WTC11 (cell line): ENCODE measurements around the gene ATG9B. TPM values are rescaled to one million over a fixed set of nuclear protein-coding genes. Genes with fewer than 3 reads are reported as not detected.

Source experiments
- ATAC-seq: fragments of 200-7000 bp; cut with Tn5 transposase; 2 replicates; pipeline ENCODE4 v1.10.0; 2021; ENCODE audit warnings: mild to moderate bottlenecking, moderate library complexity
- CTCF ChIA-PET: fragments of 300-600 bp; sonication (Branson Sonifier 250); formaldehyde crosslinking; loops from one replicate; lab custom pipeline; 2021; ENCODE audit warnings: antibody characterized with exemption; lab: Charles Lee
- POLR2A ChIA-PET: fragments of 350-600 bp; sonication (Branson Sonifier 250); formaldehyde crosslinking; loops from one replicate; lab custom pipeline; 2021; ENCODE audit warnings: antibody characterized with exemption; lab: Charles Lee
- DNase-seq: peaks from one replicate; pipeline ENCODE4 v3.0.0; 2021; ENCODE audit warnings: low spot score
- H3K27ac Mint-ChIP-seq: 2 replicates; pipeline ENCODE4 v1.8.0; 2021; ENCODE audit warnings: mixed read lengths
- H3K27me3 Mint-ChIP-seq: 2 replicates; pipeline ENCODE4 v1.8.0; 2021; ENCODE audit warnings: low read depth, mild to moderate bottlenecking, moderate library complexity, mixed read lengths
- H3K36me3 Mint-ChIP-seq: 2 replicates; pipeline ENCODE4 v1.8.0; 2021; ENCODE audit warnings: mixed read lengths
- H3K4me1 Mint-ChIP-seq: 2 replicates; pipeline ENCODE4 v1.8.0; 2022; ENCODE audit warnings: mixed read lengths
- H3K4me3 Mint-ChIP-seq: 2 replicates; pipeline ENCODE4 v1.8.0; 2021; ENCODE audit warnings: mild to moderate bottlenecking, moderate library complexity, mixed read lengths
- H3K9me3 Mint-ChIP-seq: 2 replicates; pipeline ENCODE4 v1.8.0; 2021; ENCODE audit warnings: mixed read lengths
- AR ChIP-seq: fragments of 250-450 bp; sonication (Bioruptor Pico); IDR thresholded peaks from 2 replicates; pipeline ENCODE4 v1.9.0; 2021; ENCODE audit warnings: mild to moderate bottlenecking
- ATF6 ChIP-seq: sonication (generic); formaldehyde crosslinking; IDR thresholded peaks from 2 replicates; pipeline ENCODE4 v1.8.1; 2023; ENCODE audit warnings: mild to moderate bottlenecking, missing genetic modification reagents
- CREB1 ChIP-seq: sonication (generic); formaldehyde crosslinking; IDR thresholded peaks from 2 replicates; pipeline ENCODE4 v1.8.0; 2023; ENCODE audit warnings: mild to moderate bottlenecking, missing genetic modification reagents
- CTCF ChIP-seq: fragments of 200-600 bp; IDR thresholded peaks from 2 replicates; pipeline ENCODE4 v1.8.0; 2022; ENCODE audit warnings: antibody characterized with exemption
- GRHL2 ChIP-seq: fragments of 250-450 bp; sonication (Bioruptor Pico); IDR thresholded peaks from 2 replicates; pipeline ENCODE4 v1.8.0; 2022; ENCODE audit warnings: mild to moderate bottlenecking, moderate library complexity; ENCODE audit not compliant: insufficient replicate concordance, severe bottlenecking
- IRF2 ChIP-seq: sonication (generic); formaldehyde crosslinking; IDR thresholded peaks from 2 replicates; pipeline ENCODE4 v1.8.0; 2022; ENCODE audit warnings: low read depth, missing genetic modification reagents, borderline replicate concordance
- MXD4 ChIP-seq: fragments of 250-450 bp; sonication (Bioruptor Pico); IDR thresholded peaks from 2 replicates; pipeline ENCODE4 v1.8.0; 2021; ENCODE audit warnings: mild to moderate bottlenecking, moderate library complexity, borderline replicate concordance
- NR3C1 ChIP-seq: sonication (generic); formaldehyde crosslinking; conservative IDR thresholded peaks from 2 replicates; pipeline ENCODE4 v1.8.1; 2023; ENCODE audit warnings: low read depth, mild to moderate bottlenecking, missing genetic modification reagents
- RELA ChIP-seq: sonication (generic); formaldehyde crosslinking; IDR thresholded peaks from 2 replicates; pipeline ENCODE4 v1.8.1; 2022; ENCODE audit warnings: missing genetic modification reagents, mild to moderate bottlenecking, borderline replicate concordance
- SOX15 ChIP-seq: fragments of 250-450 bp; sonication (Bioruptor Pico); IDR thresholded peaks from 2 replicates; pipeline ENCODE4 v1.9.0; 2021; ENCODE audit warnings: mild to moderate bottlenecking
- TEAD1 ChIP-seq: sonication (generic); formaldehyde crosslinking; IDR thresholded peaks from 2 replicates; pipeline ENCODE4 v1.8.0; 2022; ENCODE audit warnings: mild to moderate bottlenecking, missing genetic modification reagents
- USF2 ChIP-seq: sonication (generic); formaldehyde crosslinking; IDR thresholded peaks from 2 replicates; pipeline ENCODE4 v1.8.1; 2023; ENCODE audit warnings: mild to moderate bottlenecking, missing genetic modification reagents, moderate library complexity
- ZNF281 ChIP-seq: sonication (generic); formaldehyde crosslinking; IDR thresholded peaks from 2 replicates; pipeline ENCODE4 v1.8.0; 2023; ENCODE audit warnings: mild to moderate bottlenecking, missing genetic modification reagents
- total RNA-seq: library from RNA; stranded (reverse); gene quantifications from 3 replicates; pipeline ENCODE4 v1.2.3, GENCODE V29; 2021
- TF ChIP-seq, protein P1 (sequence below): fragments of 250-450 bp; sonication (Bioruptor Pico); IDR thresholded peaks from 2 replicates; pipeline ENCODE4 v2.1.2; 2022; ENCODE audit warnings: mild to moderate bottlenecking, moderate library complexity

Gene ATG9B
- total RNA-seq, 1 experiment from 2014 or later: 2.4 TPM

GRCh38 chr7:151057506-151057988, 33.3 kb upstream of the ATG9B start, which contains the start of gene CDK5:
Gene CDK5 (minus strand): TSS chr7:151057897. CDS start chr7:151057848, 49 bp downstream.
- peak; percentile 2 for ATAC-seq
- ChIA-PET CTCF (interaction anchor here (0.9 to 2.7 kb wide), 10 partner anchors 10 to 65 kb away, joined by 3 to 22 read pairs (median 7); partner anchors contain the start of gene ABCB8), POLR2A (interaction anchor here (0.6 kb wide), 1 partner anchor 1975 kb away, joined by 3 read pairs; no protein-coding TSS in a partner anchor)
- peaks cover 10% of the 10 kb centered on the region for H3K27me3 Mint-ChIP-seq
- no peaks in the 10 kb centered on the region; the same call in 1 of the 2 replicates for H3K36me3 Mint-ChIP-seq
- peak within 1 kb of the TSS; percentile 98 for H3K4me3 Mint-ChIP-seq
- DNase-seq: no peak
- peak within 1 kb of the TSS; percentile 93 for H3K27ac Mint-ChIP-seq
- peaks cover 40% of the 10 kb centered on the region for H3K4me1 Mint-ChIP-seq
- TF ChIP-seq TEAD1 (CRISPR knock-in tag) (no peak), ZNF281 (CRISPR knock-in tag) (no peak), RELA (CRISPR knock-in tag) (no peak), IRF2 (CRISPR knock-in tag) (no peak), GRHL2 (no peak), SOX15 (no peak), MXD4 (no peak), AR (CRISPR knock-in tag) (no peak), NR3C1 (CRISPR knock-in tag) (no peak), USF2 (CRISPR knock-in tag) (no peak), ATF6 (no peak)
- TF ChIP-seq, protein P1, sequence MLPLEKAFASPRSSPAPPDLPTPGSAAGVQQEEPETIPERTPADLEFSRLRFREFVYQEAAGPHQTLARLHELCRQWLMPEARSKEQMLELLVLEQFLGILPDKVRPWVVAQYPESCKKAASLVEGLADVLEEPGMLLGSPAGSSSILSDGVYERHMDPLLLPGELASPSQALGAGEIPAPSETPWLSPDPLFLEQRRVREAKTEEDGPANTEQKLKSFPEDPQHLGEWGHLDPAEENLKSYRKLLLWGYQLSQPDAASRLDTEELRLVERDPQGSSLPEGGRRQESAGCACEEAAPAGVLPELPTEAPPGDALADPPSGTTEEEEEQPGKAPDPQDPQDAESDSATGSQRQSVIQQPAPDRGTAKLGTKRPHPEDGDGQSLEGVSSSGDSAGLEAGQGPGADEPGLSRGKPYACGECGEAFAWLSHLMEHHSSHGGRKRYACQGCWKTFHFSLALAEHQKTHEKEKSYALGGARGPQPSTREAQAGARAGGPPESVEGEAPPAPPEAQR (CRISPR knock-in tag): no peak
- H3K9me3 Mint-ChIP-seq: no peaks in the 10 kb centered on the region

- TF ChIP-seq CREB1 (CRISPR knock-in tag) (no peak), CTCF (peak; percentile 24; the same call in 1 of the 2 replicates)
- peak; percentile 1; the same call in 1 of the 2 replicates for ATAC-seq
- ChIA-PET POLR2A (interaction anchor here (0.6 kb wide), 1 partner anchor 1974 kb away, joined by 3 read pairs; no protein-coding TSS in a partner anchor), CTCF (interaction anchor here (0.9 to 2.7 kb wide), 10 partner anchors 11 to 64 kb away, joined by 3 to 22 read pairs (median 7); partner anchors contain the start of gene ABCB8)
- peaks cover 37% of the 10 kb centered on the region for H3K4me1 Mint-ChIP-seq
- no peaks in the 10 kb centered on the region for H3K9me3 Mint-ChIP-seq
- H3K36me3 Mint-ChIP-seq: no peaks in the 10 kb centered on the region; the same call in 1 of the 2 replicates
- peaks cover 17% of the 10 kb centered on the region for H3K27me3 Mint-ChIP-seq
- H3K4me3 Mint-ChIP-seq: peak overlapping the region; percentile 98
- peak overlapping the region; percentile 36 for H3K27ac Mint-ChIP-seq
- peak; percentile 69 for DNase-seq
These were observed 32.6 kb upstream of the ATG9B start for GRCh38 chr7:151056666-151057505.
